SK-N-SH (cell line): Measurements from ENCODE around the gene FBXO15.

Source experiments
- CTCF ChIP-seq: fragments of 200-600 bp; sonication (generic); IDR thresholded peaks from 2 replicates; pipeline ENCODE4 v1.6.1; 2017; ENCODE audit warnings: antibody characterized with exemption, mild to moderate bottlenecking, moderate library complexity
- ELF1 ChIP-seq: IDR thresholded peaks from 2 replicates; pipeline ENCODE4 v1.4.0; 2012
- FOSL2 ChIP-seq: IDR thresholded peaks from 2 replicates; pipeline ENCODE4 v1.4.0; 2012; ENCODE audit warnings: low read depth, mild to moderate bottlenecking, moderate library complexity, borderline replicate concordance
- POLR2AphosphoS5 ChIP-seq: IDR thresholded peaks from 2 replicates; pipeline ENCODE4 v1.6.1; 2012; ENCODE audit warnings: low read depth, low read length
- RXRA ChIP-seq: IDR thresholded peaks from 2 replicates; pipeline ENCODE4 v1.4.0; 2012; ENCODE audit warnings: low read depth, mild to moderate bottlenecking, borderline replicate concordance
- SMC3 ChIP-seq: IDR thresholded peaks from 2 replicates; pipeline ENCODE4 v1.6.1; 2012; ENCODE audit warnings: low read depth, low read length, improper control_type of control experiment
- TAF1 ChIP-seq: IDR thresholded peaks from 2 replicates; pipeline ENCODE4 v1.6.1; 2012; ENCODE audit warnings: low read depth, mild to moderate bottlenecking, low read length, moderate library complexity, borderline replicate concordance
- TF ChIP-seq, protein P1 (sequence below): IDR thresholded peaks from 2 replicates; pipeline ENCODE4 v1.4.0; 2012; ENCODE audit warnings: low read depth, borderline replicate concordance

DNA sequence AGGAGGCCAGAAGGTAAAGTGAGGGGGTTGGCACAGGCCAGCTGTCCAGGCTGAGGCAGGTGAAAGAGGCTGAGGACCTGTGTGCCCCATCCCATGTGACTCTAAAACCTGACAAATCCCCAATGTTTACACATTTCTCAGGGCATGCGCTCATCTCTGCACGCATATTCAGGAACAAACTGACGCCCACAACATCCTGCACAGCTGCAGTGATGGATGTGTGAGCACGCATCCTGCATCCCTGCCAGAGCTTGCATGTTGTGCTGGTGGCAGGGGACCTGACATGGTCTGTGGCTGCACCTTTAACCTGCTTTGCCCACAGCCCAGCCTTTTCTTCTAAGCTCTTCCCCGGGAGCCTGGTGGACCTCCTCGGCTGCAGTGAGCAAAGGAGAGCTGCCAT, 83.1 kb downstream of the FBXO15 start:
- no peak for TF ChIP-seq CTCF
- TF ChIP-seq, protein P1, sequence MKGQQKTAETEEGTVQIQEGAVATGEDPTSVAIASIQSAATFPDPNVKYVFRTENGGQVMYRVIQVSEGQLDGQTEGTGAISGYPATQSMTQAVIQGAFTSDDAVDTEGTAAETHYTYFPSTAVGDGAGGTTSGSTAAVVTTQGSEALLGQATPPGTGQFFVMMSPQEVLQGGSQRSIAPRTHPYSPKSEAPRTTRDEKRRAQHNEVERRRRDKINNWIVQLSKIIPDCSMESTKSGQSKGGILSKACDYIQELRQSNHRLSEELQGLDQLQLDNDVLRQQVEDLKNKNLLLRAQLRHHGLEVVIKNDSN, result no peak
- no peak for TF ChIP-seq POLR2AphosphoS5
- TF ChIP-seq ELF1, result no peak
- TF ChIP-seq RXRA, result no peak
- no peak for TF ChIP-seq FOSL2
- TF ChIP-seq SMC3, result no peak
- no peak for TF ChIP-seq TAF1
